ENCODE data around the gene SCARB1.

DNA sequence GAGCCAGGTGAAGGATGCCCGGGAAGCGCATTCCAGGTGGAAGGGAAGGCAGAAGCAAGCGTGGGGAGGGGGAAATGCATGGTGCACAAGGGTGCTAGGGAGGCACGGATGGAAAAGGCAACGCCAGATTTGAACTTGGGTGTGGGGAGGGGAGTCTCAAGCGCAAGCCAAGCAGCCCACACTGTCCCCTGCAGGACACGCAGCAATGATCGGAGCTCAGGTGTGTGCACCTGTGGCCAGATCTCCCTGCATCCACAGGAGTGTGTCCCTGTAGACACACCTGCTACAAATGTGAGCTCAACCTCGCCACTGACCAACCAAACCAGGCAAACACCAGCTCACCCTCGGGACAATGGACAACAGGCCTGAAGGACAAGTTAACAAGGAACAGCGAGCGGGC is 63.2 kb downstream of the SCARB1 start:
- TF ChIP-seq, protein P1, sequence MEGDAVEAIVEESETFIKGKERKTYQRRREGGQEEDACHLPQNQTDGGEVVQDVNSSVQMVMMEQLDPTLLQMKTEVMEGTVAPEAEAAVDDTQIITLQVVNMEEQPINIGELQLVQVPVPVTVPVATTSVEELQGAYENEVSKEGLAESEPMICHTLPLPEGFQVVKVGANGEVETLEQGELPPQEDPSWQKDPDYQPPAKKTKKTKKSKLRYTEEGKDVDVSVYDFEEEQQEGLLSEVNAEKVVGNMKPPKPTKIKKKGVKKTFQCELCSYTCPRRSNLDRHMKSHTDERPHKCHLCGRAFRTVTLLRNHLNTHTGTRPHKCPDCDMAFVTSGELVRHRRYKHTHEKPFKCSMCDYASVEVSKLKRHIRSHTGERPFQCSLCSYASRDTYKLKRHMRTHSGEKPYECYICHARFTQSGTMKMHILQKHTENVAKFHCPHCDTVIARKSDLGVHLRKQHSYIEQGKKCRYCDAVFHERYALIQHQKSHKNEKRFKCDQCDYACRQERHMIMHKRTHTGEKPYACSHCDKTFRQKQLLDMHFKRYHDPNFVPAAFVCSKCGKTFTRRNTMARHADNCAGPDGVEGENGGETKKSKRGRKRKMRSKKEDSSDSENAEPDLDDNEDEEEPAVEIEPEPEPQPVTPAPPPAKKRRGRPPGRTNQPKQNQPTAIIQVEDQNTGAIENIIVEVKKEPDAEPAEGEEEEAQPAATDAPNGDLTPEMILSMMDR (IDR thresholded peaks at IDR 0.05; ENCODE audit: low read depth, low read length, poor library complexity, severe bottlenecking), result no peak
- TF ChIP-seq EZH2phosphoT487 (IDR thresholded peaks at IDR 0.05; ENCODE audit: borderline replicate concordance, low read length), result no peak
